ENCODE measurements around the gene SLC1A3.

Gene SLC1A3

DNA sequence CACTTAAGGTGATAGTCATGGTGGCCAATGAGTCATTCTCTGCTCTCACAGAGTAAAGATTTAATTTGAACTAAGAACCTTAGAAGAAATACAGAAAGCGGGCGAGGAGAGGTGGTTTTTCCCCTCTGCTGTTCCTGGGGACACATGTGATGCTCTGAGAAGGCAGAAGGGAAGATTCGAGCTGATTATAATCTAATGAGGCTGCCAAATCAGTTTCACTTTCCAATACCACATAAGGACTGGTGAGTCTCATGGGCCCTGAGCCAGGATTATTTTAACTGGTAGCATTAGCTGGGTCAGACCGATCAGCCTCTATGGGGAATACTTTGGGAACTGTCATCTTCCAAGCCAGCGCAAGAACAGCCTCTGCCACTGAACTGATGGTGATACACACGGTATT lies 116.5 kb downstream of the SLC1A3 start:
- no peak for DNase-seq

DNA sequence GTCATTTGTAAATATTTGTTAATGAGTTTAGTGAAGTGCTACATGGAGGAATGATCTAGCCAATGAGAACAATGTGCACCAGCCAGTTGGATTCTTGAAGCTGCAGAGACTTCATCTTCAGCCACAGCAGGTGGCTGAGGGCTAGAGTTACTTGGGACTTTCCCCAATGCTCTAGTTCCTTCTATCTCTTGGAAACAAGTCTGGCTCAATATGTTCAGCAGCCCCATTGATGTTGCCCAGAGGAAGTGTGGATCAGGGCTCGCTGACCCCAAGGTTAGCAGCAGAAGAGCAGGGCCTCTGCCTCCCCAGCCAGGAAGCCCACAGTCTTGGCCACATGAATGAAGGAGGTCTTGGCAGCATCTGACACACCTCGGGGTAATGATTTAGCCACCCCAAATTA lies 117.5 kb downstream of the SLC1A3 start:
- DNase-seq: no peak

DNA sequence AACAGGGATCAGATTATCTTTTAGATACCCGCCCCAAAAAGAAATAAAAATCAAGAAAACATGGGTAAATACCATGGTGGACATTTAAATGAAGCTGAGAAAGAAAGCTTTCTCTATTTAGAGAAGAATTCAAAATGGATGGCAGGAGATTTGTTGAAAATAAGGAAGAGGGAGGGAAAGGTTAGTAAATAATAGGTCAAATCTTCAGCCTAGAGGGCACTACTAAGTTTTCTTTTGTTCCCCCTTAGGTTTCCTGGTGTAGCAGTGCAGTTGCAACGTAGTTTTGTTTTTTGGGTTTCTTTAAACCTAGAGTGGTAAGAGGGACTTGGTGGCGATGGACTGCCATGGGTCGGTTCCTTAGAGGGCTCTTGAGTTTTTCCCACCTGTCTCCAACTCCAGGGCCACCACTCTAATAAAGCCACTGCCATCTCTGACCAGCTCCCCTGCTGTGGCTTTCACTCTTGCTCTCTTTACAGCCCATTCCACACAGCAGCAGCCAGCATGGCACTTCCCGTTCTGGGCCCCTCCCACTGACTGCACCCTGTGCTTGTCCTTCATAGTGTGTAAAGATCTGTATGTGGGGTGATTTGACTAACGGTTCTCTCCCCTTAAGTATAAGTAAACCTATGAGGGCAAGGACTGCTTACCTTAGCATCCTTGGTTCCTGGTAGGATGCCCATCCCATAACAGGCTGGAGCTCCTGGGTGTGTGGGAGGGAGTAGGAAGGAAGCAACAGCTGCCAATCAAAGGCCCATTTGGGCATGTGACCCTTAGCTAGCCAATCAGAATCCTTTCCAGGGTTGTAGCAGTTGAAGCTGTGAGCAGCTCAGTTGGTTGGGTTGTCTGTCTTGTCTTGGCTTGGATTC lies 118.3 kb downstream of the SLC1A3 start:
- DNase-seq: peak; percentile 30

DNA sequence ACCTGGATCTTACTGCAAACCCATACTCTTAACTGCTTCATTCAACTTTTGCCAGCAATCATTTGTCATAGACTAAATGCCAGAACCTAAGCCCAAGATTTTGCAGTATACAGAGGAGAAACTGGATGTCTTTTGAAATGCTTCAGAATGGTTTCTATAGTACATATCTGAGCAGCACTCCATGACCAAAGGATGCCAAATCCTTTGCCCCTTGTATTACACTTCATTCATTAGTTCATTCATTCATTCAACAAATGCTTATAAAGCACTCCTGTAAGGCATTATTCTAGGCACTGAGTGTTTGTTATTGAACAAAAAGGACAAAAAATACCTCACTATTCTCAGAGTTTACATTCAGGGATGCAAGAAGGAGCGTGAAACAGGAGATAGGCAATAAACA lies 119.9 kb downstream of the SLC1A3 start:
- no peak for DNase-seq

DNA sequence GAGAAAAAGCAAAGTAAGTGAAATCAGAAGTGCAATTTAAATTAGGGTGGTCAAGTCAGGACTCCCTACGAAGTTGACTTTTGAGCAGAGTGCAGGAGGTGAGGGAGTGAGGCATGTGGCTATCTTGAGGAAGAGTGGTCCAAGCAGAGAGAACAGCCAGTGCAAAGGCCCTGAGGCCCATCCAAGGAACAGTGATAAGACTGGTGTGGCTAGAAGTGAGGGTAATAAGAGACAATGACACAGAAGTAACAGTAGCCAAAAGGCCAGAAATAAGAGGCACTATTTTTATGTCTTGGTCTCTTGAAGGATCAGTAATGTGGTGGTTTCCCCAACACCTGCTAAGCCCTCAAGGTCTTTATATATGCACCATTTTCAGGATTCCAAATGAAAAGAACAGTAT lies 120.4 kb downstream of the SLC1A3 start:
- DNase-seq: no peak

- DNase-seq: no peak
Observed at GRCh38 chr5:36728697-36729543, 122.5 kb downstream of the SLC1A3 start.

- DNase-seq: no peak
Observed at GRCh38 chr5:36730537-36731216, 124.3 kb downstream of the SLC1A3 start.

GRCh38 chr5:36733183-36733582 lies 126.8 kb downstream of the SLC1A3 start:
- no peak for DNase-seq

DNA sequence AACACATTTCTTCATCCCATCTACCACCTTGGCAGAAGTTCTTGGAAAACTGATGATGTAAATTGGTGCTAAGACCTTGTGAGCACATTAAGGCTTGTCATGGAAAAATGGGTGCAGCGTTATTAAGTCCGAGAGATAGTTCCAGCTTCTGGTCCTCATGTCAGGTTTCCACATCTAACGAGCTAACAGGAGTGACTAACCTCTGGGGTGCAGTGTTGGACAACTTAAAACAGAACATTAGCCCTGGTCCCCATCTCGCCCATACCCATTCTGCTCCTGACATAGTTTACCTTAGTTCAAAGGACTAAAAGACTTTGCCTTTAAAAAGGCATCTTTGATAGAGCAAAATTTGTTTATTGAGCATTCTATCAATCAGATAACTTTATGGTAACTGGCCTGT lies 128.0 kb downstream of the SLC1A3 start:
- DNase-seq: no peak

GRCh38 chr5:36735891-36736290 lies 129.5 kb downstream of the SLC1A3 start:
- DNase-seq: no peak

Data from activated T-cell treated with anti-CD3 and anti-CD28 coated beads, Interleukin-2, amount 50 U/mL, for 1 hour (primary cell).